ACC112 (cell line): Measurements from ENCODE around the gene SEPTIN3.

Experiments
- H2AFZ ChIP-seq: fragments of 200-600 bp; sonication (generic); one replicate; pipeline ENCODE4 v1.6.0; 2017; ENCODE audit warnings: antibody characterized with exemption, low read length; ENCODE audit not compliant: unreplicated experiment
- H3K27ac ChIP-seq: fragments of 200-600 bp; sonication (generic); 2 replicates; pipeline ENCODE4 v1.5.1; 2014; ENCODE audit warnings: low read depth, mild to moderate bottlenecking, antibody characterized with exemption, low read length, moderate library complexity
- H3K27me3 ChIP-seq: fragments of 200-600 bp; sonication (generic); 2 replicates; pipeline ENCODE4 v1.6.1; 2014; ENCODE audit warnings: mild to moderate bottlenecking, antibody characterized with exemption, low read length, moderate library complexity, mixed read lengths; ENCODE audit not compliant: insufficient read depth
- H3K36me3 ChIP-seq: fragments of 200-600 bp; sonication (generic); 2 replicates; pipeline ENCODE4 v1.6.1; 2016; ENCODE audit warnings: mild to moderate bottlenecking, antibody characterized with exemption, low read length, moderate library complexity, mixed read lengths; ENCODE audit not compliant: insufficient read depth
- H3K4me1 ChIP-seq: fragments of 200-600 bp; sonication (generic); one replicate; pipeline ENCODE4 v1.6.1; 2016; ENCODE audit warnings: low read length, mixed read lengths; ENCODE audit not compliant: insufficient read depth, unreplicated experiment, control insufficient read depth
- H3K4me3 ChIP-seq: fragments of 200-600 bp; sonication (generic); 2 replicates; pipeline ENCODE4 v1.5.1; 2014; ENCODE audit warnings: mild to moderate bottlenecking, low read depth, low read length
- H3K79me2 ChIP-seq: fragments of 200-600 bp; sonication (generic); one replicate; pipeline ENCODE4 v1.6.0; 2016; ENCODE audit warnings: low read length; ENCODE audit not compliant: control insufficient read depth, unreplicated experiment, insufficient read depth

SEPTIN3 gene

GRCh38 chr22:41995211-41995610 is 26.0 kb downstream of the SEPTIN3 start:
- no peaks in the 10 kb centered on the region for H3K79me2 ChIP-seq
- H3K27me3 ChIP-seq: no peaks in the 10 kb centered on the region
- no peak overlapping the region for H2AFZ ChIP-seq
- no peak overlapping the region for H3K4me3 ChIP-seq
- no peaks in the 10 kb centered on the region for H3K4me1 ChIP-seq
- H3K36me3 ChIP-seq: no peaks in the 10 kb centered on the region
- no peak overlapping the region for H3K27ac ChIP-seq

GRCh38 chr22:41996826-41997225 is 27.6 kb downstream of the SEPTIN3 start:
- Histone ChIP-seq H2AFZ (no peak overlapping the region), H3K4me1 (no peaks in the 10 kb centered on the region), H3K79me2 (no peaks in the 10 kb centered on the region), H3K36me3 (no peaks in the 10 kb centered on the region), H3K4me3 (no peak overlapping the region), H3K27ac (no peak overlapping the region), H3K27me3 (no peaks in the 10 kb centered on the region)

DNA sequence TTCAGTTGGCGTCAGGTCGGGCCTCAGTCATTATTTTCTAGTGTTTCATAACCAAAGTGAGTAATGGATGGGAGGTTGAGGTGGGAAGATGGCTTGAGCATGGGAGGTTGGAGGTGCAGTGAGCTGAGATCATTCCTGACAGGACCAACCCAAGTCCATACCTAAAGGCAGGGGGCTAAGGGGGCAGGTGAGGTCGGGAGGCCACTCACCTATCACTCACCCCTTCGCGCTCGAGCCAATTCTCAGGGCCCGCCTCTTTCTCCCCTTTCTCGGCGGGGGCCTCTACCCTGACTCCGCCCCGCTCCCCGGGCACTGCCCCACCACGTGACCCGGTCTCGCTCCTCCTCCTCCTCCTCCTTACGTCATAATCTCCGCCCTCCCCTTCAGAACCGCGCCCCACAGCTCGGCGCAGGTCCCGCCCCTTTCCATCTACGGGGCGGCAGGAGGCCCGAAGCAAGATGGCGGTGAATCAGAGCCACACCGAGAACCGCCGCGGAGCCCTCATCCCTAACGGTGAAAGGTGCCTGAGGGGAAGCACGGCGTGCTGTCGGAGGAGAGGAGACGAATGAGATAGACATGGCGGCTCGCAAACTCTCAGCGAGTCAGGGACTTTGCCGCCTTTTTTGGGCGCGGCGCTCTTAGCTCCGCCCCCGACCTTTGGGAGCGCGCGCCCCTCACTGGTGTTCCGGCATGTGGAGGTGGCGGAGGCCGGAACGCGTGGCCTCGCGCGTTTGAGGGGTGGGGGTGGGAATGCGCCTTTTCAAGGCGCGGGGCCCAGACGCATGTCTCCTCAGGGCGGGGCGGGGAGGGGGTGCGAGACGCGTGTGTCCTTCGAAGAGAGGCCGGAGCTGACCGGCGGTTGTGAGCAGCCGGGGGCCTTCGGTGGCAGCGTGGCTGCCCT is 29.4 kb downstream of the SEPTIN3 start, which contains the start of gene WBP2NL:
WBP2NL (plus strand) TSS at position 428 of the 901 bp plus-strand sequence; CDS start at position 459, 31 bp downstream.
- Histone ChIP-seq H3K27me3 (no peaks in the 10 kb centered on the region), H3K4me3 (peak within 1 kb of the TSS; percentile 70), H3K4me1 (no peaks in the 10 kb centered on the region), H3K36me3 (no peaks in the 10 kb centered on the region), H3K27ac (no peak within 1 kb of the TSS), H2AFZ (peak within 1 kb of the TSS; percentile 38), H3K79me2 (no peaks in the 10 kb centered on the region)

GRCh38 chr22:42000466-42000865 is 31.2 kb downstream of the SEPTIN3 start:
- Histone ChIP-seq H2AFZ (no peak overlapping the region), H3K27me3 (no peaks in the 10 kb centered on the region), H3K27ac (no peak overlapping the region), H3K36me3 (no peaks in the 10 kb centered on the region), H3K4me3 (no peak overlapping the region), H3K79me2 (no peaks in the 10 kb centered on the region), H3K4me1 (no peaks in the 10 kb centered on the region)

DNA sequence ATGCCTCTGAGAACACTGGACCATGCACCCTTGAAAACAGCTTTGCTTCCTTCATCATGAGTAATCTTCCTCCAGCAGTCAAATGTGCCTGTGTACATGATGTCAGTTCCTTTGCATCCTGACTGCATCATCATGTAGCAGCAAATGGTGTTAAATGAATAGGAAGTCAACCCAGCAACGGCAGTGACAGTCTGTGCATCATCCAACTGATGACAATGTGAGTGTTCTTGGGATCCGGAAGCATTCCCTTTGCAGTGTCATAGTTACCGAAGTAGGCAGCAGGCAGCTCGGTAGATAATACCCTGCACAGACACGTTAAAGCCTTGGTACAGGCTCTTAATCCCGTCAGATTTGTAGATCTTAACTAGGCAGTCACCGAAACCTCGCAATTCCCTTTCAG is 31.9 kb downstream of the SEPTIN3 start:
- Histone ChIP-seq H3K4me1 (no peaks in the 10 kb centered on the region), H2AFZ (no peak overlapping the region), H3K27ac (no peak overlapping the region), H3K79me2 (no peaks in the 10 kb centered on the region), H3K4me3 (no peak overlapping the region), H3K27me3 (no peaks in the 10 kb centered on the region), H3K36me3 (no peaks in the 10 kb centered on the region)

DNA sequence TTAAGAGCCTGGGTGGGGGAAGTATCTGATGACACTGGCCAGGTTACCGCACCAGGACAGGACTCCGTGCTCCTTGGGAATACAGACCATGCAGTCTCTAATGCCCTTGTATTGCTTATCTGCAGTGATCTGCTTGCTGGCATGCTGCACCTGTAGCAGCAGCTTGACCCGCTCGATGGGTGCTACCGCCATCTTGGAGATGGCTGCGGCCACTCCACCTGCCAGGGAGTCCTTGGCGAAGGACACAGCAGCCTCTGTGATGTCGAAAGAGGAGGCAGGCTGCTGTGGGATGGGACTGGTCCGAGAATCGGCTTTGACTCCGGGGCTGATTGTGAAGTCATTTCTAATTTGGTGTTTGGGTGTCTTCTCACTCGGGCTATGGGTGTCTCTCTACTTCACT is 32.5 kb downstream of the SEPTIN3 start:
- no peak overlapping the region for H3K4me3 ChIP-seq
- peaks cover 3% of the 10 kb centered on the region; the same call in 1 of the 2 replicates for H3K27me3 ChIP-seq
- H3K36me3 ChIP-seq: no peaks in the 10 kb centered on the region
- H3K27ac ChIP-seq: no peak overlapping the region
- H2AFZ ChIP-seq: no peak overlapping the region
- no peaks in the 10 kb centered on the region for H3K4me1 ChIP-seq
- H3K79me2 ChIP-seq: no peaks in the 10 kb centered on the region

DNA sequence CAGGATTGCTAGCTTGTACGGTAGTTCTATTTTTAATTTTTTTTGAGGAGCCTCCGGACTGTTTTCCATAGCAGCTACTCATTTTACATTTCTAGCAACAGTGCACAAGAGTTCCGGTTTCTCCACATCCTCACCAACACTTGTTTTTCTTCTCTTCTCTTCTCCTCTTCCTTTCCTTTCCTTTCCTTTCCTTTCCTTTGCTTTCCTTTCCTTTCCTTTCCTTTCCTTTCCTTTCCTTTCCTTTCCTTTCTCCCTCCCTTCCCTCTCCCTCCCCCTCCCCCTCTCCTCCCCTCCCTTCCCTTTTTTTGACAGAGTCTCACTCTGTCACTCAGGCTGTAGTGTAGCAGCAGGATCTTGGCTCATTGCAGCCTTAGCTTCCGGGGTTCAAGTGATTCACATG is 38.7 kb downstream of the SEPTIN3 start:
- no peak overlapping the region for H3K27ac ChIP-seq
- no peak overlapping the region for H2AFZ ChIP-seq
- peaks cover 7% of the 10 kb centered on the region; the same call in 1 of the 2 replicates for H3K27me3 ChIP-seq
- H3K4me3 ChIP-seq: no peak overlapping the region
- no peaks in the 10 kb centered on the region for H3K36me3 ChIP-seq
- H3K4me1 ChIP-seq: no peaks in the 10 kb centered on the region
- H3K79me2 ChIP-seq: no peaks in the 10 kb centered on the region

DNA sequence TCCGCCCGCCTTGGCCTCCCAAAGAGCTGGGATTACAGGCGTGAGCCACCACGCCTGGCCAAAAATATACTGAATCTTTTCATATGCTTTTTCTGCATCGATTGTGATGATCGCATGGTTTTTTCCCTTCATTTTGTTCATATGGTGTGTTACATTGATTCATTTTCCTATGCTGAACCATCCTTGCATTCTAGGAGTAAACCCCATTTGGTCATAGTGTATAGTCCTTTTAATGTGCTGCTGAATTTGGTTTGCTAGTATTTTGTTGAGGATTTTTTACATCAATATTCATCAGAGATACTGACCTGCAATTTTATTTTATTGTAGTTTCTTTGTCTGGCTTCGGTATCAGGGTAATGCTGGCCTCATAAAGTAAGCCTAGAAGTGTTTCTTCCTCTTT is 41.5 kb downstream of the SEPTIN3 start:
- no peaks in the 10 kb centered on the region for H3K36me3 ChIP-seq
- H3K27ac ChIP-seq: no peak overlapping the region
- H3K4me1 ChIP-seq: no peaks in the 10 kb centered on the region
- no peak overlapping the region for H2AFZ ChIP-seq
- H3K79me2 ChIP-seq: no peaks in the 10 kb centered on the region
- no peak overlapping the region for H3K4me3 ChIP-seq
- H3K27me3 ChIP-seq: peaks cover 7% of the 10 kb centered on the region; the same call in 1 of the 2 replicates

DNA sequence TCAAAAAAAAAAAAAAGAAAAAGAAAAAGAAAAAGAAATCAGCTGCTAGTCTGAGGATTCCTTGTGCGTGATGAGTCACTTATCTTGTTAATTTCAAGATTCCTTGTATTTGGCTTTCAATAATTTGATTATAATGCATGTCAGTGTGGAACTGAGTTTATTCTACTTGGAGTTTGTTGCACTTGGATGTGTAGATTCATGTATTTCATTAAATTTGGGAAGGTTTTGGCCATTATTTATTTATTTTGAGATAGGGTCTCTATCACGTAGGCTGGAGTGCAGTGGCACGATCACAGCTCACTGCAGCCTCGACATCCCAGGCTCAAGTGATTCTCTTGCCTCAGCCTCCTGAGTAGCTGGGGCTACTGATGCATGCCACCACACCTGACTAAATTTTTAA is 44.1 kb downstream of the SEPTIN3 start:
- H2AFZ ChIP-seq: no peak overlapping the region
- H3K79me2 ChIP-seq: no peaks in the 10 kb centered on the region
- no peak overlapping the region for H3K4me3 ChIP-seq
- peaks cover 8% of the 10 kb centered on the region; the same call in 1 of the 2 replicates for H3K27me3 ChIP-seq
- H3K36me3 ChIP-seq: no peaks in the 10 kb centered on the region
- H3K4me1 ChIP-seq: no peaks in the 10 kb centered on the region
- H3K27ac ChIP-seq: no peak overlapping the region

GRCh38 chr22:42016111-42016510 is 46.9 kb downstream of the SEPTIN3 start:
- H3K4me3 ChIP-seq: no peak overlapping the region
- no peaks in the 10 kb centered on the region for H3K79me2 ChIP-seq
- H3K27ac ChIP-seq: no peak overlapping the region
- no peak overlapping the region for H2AFZ ChIP-seq
- H3K36me3 ChIP-seq: no peaks in the 10 kb centered on the region
- H3K4me1 ChIP-seq: no peaks in the 10 kb centered on the region
- peaks cover 8% of the 10 kb centered on the region; the same call in 1 of the 2 replicates for H3K27me3 ChIP-seq

DNA sequence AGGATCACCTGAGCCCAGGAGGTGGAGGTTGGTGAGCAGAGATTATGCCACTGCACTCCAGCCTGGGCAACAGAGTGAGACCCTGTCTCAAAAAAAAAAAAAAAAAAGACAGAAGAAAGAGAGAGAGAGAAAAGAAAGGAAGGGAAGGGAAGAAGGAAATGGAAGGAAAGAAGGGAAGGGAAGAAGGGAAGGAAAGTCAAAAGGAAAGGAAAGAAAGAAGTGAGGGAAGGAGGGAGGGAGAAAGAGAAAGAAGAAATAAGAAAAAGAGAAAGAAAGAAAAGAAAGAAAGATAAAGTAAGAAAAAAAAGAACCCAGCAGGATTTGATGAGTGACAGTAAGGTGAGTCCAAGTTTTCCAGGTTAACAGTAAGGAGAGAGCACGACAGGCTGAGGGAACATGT is 49.0 kb downstream of the SEPTIN3 start:
- Histone ChIP-seq H3K27me3 (peaks cover 8% of the 10 kb centered on the region; the same call in 1 of the 2 replicates), H2AFZ (no peak overlapping the region), H3K36me3 (no peaks in the 10 kb centered on the region), H3K4me1 (no peaks in the 10 kb centered on the region), H3K79me2 (no peaks in the 10 kb centered on the region), H3K4me3 (no peak overlapping the region), H3K27ac (no peak overlapping the region)
